A549 (cell line): ENCODE measurements around the gene TRIM56.

Experiments
- CBX8 ChIP-seq: fragments of 200-600 bp; sonication (generic); IDR thresholded peaks from 2 replicates; pipeline ENCODE4 v1.6.1; 2016
- CEBPB ChIP-seq, 2 experiments: fragments of >200 bp in 1 of 2; sonication (Bioruptor Twin) in 1 of 2; formaldehyde crosslinking in 1 of 2; IDR thresholded peaks; 2 replicates each; pipeline ENCODE4 v1.6.1; 2012 to 2016
- CTCF ChIP-seq: fragments of >200 bp; sonication (Bioruptor Twin); formaldehyde crosslinking; IDR thresholded peaks from 3 replicates; pipeline ENCODE4 v1.5.1; 2016
- E2F6 ChIP-seq: IDR thresholded peaks from 2 replicates; pipeline ENCODE4 v1.6.1; 2012; ENCODE audit warnings: low read depth, borderline replicate concordance
- HEYL ChIP-seq: fragments of 250-450 bp; sonication (Bioruptor Pico); IDR thresholded peaks from 2 replicates; pipeline ENCODE4 v1.8.0; 2021; ENCODE audit warnings: mild to moderate bottlenecking, moderate library complexity
- MAFK ChIP-seq: fragments of 450-650 bp; IDR thresholded peaks from 2 replicates; pipeline ENCODE4 v1.6.1; 2014; ENCODE audit not compliant: partially characterized antibody
- MYC ChIP-seq: IDR thresholded peaks from 2 replicates; pipeline ENCODE4 v1.6.1; 2012; ENCODE audit warnings: mild to moderate bottlenecking, inconsistent platforms, low read length, improper control_type of control experiment, borderline replicate concordance

DNA sequence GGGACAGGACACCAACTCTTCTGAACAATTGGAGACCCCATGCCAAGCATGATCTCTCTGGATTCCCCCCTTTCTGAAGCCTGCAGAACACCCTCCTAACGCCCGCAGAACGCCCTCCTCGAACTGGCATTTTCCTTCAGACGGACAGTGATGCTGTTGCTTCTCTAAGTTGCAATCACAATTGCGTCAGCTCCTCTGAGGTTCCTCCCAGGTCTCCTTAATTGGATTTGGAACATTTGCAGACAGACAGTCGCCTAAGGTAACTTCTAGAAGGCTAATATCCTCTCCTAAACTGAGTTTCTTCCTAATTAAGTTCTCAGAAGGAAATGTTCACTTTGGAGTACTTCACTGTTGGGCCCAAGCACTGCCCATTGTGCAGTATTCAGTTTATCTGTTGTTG lies 21.1 kb downstream of the TRIM56 start:
- TF ChIP-seq CBX8 (no peak), MAFK (no peak), CTCF (no peak), MYC (no peak), CEBPB (IDR thresholded peaks at IDR 0.05) (no peak), E2F6 (no peak), HEYL (CRISPR knock-in tag) (no peak)
